ENCODE measurements around the gene SCN8A. TPM values are rescaled to one million over a fixed set of nuclear protein-coding genes. Genes with fewer than 3 reads are reported as not detected.

SCN8A gene
- total and polyA plus RNA-seq, 7 donors: 0.03 to 0.44 (median 0.08) TPM

GRCh38 chr12:51759695-51760094 is 168.7 kb downstream of the SCN8A start:
- no peaks in the 10 kb centered on the region for H3K36me3 ChIP-seq (ENCODE audit: insufficient read depth in 1 of 2, low read depth in 1 of 2)
- intact Hi-C loops (cut with DNase I): no loop called here
- DNase-seq (no peak), ATAC-seq (no peak)
- no peak overlapping the region for H3K4me3 ChIP-seq
- H3K9me3 ChIP-seq: no peaks in the 10 kb centered on the region
- H3K27ac ChIP-seq: no peak overlapping the region
- no peaks in the 10 kb centered on the region for H3K27me3 ChIP-seq (ENCODE audit: insufficient read depth in 3 of 3, low read length in 2 of 3)
- H3K4me1 ChIP-seq: no peaks in the 10 kb centered on the region
- TF ChIP-seq CTCF (IDR thresholded peaks at IDR 0.05): no peak

GRCh38 chr12:51760231-51760630 is 169.2 kb downstream of the SCN8A start:
- ATAC-seq: no peak
- H3K36me3 ChIP-seq (ENCODE audit: insufficient read depth in 1 of 2, low read depth in 1 of 2): no peaks in the 10 kb centered on the region
- no peaks in the 10 kb centered on the region for H3K4me1 ChIP-seq
- H3K9me3 ChIP-seq: no peaks in the 10 kb centered on the region
- WGBS, 3 donors: 78 to 87% (median 82%) methylated on average over 1 of the region's 1 CpG
- intact Hi-C loops (cut with DNase I): no loop called here
- no peaks in the 10 kb centered on the region for H3K27me3 ChIP-seq (ENCODE audit: insufficient read depth in 3 of 3, low read length in 2 of 3)
- TF ChIP-seq CTCF (IDR thresholded peaks at IDR 0.05): no peak
- H3K4me3 ChIP-seq: no peak overlapping the region
- DNase-seq: no peak
- no peak overlapping the region for H3K27ac ChIP-seq

- no peaks in the 10 kb centered on the region for H3K4me1 ChIP-seq
- no peak for DNase-seq
- H3K27ac ChIP-seq: no peak overlapping the region
- no peaks in the 10 kb centered on the region for H3K9me3 ChIP-seq
- no peak for TF ChIP-seq CTCF (IDR thresholded peaks at IDR 0.05)
- no peaks in the 10 kb centered on the region for H3K27me3 ChIP-seq (ENCODE audit: insufficient read depth in 3 of 3, low read length in 2 of 3)
- intact Hi-C loops (cut with DNase I): no loop called here
- H3K36me3 ChIP-seq (ENCODE audit: insufficient read depth in 1 of 2, low read depth in 1 of 2): no peaks in the 10 kb centered on the region
- no peak overlapping the region for H3K4me3 ChIP-seq
- ATAC-seq: no peak
Observed at GRCh38 chr12:51763743-51764142, 172.7 kb downstream of the SCN8A start.

DNA sequence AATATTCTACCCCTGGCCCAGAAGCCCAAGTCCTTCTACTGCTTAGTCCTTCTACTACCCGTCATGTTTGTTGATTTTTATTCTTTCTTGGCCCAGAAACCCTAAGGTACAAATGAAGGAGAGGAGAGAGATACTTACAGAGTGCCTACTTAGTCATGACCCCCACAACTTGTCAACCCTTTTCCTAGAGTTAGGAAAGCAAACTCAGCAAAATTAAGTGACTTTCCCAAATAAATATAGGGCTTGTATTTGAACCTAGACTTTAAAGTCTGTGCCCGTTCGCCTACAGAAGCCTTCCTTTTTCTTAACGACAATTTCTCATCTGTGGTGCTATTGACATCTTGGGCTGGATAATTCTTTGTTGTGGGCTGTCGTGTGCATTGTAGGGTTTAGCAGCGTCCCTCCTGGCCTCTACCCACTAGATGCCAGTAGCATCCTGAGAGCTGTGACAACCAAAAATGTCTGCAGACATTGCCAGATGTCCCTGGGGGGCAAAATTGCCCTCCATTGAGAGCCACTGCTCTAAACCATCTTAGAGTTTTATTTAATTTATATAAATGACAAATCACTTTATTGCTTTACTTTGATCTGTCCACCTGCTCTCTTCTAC is 175.1 kb downstream of the SCN8A start:
- ATAC-seq (no peak), DNase-seq (no peak)
- WGBS, 3 donors: 86 to 90% (median 89%) methylated on average over 6 of the region's 6 CpGs
- no peaks in the 10 kb centered on the region for H3K36me3 ChIP-seq (ENCODE audit: insufficient read depth in 1 of 2, low read depth in 1 of 2)
- no peaks in the 10 kb centered on the region for H3K4me1 ChIP-seq
- intact Hi-C loops (cut with DNase I): no loop called here
- no peaks in the 10 kb centered on the region for H3K9me3 ChIP-seq
- H3K27me3 ChIP-seq (ENCODE audit: insufficient read depth in 3 of 3, low read length in 2 of 3): no peaks in the 10 kb centered on the region
- no peak overlapping the region for H3K4me3 ChIP-seq
- no peak for TF ChIP-seq CTCF (IDR thresholded peaks at IDR 0.05)
- H3K27ac ChIP-seq: no peak overlapping the region

DNA sequence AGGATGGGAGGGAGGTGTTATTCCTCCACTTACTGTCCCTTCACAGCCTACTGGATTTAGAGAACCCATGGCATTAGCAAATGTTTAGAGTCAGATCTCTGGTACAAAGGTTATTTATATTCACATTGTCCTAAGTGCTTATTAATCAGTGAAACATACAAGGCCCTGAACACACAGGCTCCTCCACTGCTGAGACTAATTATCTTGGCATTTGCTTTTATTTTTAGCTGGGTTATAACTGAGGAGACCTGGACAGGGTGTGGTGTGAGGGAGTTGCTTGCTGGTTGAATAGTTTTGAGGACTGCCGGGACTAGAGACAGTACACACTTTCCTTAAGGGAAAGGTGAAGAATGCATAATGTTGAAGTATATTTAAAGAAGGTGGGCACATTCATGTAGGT is 180.0 kb downstream of the SCN8A start:
- Histone ChIP-seq H3K4me3 (no peak overlapping the region), H3K9me3 (no peaks in the 10 kb centered on the region), H3K36me3 (ENCODE audit: insufficient read depth in 1 of 2, low read depth in 1 of 2) (no peaks in the 10 kb centered on the region), H3K27ac (no peak overlapping the region), H3K27me3 (ENCODE audit: insufficient read depth in 3 of 3, low read length in 2 of 3) (no peaks in the 10 kb centered on the region), H3K4me1 (no peaks in the 10 kb centered on the region)
- intact Hi-C loops (cut with DNase I): no loop called here
- no peak for TF ChIP-seq CTCF (IDR thresholded peaks at IDR 0.05)
- 65 to 86% (median 66%) methylated on average over 1 of the region's 1 CpG for WGBS, 3 donors
- no peak for DNase-seq
- ATAC-seq: no peak

Data from psoas muscle (tissue), 8 donors.